ENCODE results near the gene ARHGEF10L.

Gene ARHGEF10L

GRCh38 chr1:17615959-17616358 lies 76.5 kb downstream of the ARHGEF10L start:
- no peak for DNase-seq (ENCODE audit: low read depth in 1 of 2, low spot score in 1 of 2)
- Histone ChIP-seq H3K27ac (replicated peaks) (no peak overlapping the region), H3K27me3 (ENCODE audit: insufficient read depth, poor library complexity, severe bottlenecking) (no peaks in the 10 kb centered on the region), H3K4me3 (replicated peaks; ENCODE audit: insufficient read depth, low read length) (no peak overlapping the region)
- no peak for TF ChIP-seq SPI1 (IDR thresholded peaks at IDR 0.05; ENCODE audit: borderline replicate concordance, low read depth)
- TF ChIP-seq CTCF (IDR thresholded peaks at IDR 0.05; ENCODE audit: insufficient read depth, low read length), result no peak
- no peak for TF ChIP-seq GABPA (IDR thresholded peaks at IDR 0.05; ENCODE audit: low read depth)
- TF ChIP-seq REST (IDR thresholded peaks at IDR 0.05; ENCODE audit: insufficient replicate concordance, low read depth), result no peak
- no peak for TF ChIP-seq POLR2AphosphoS5 (IDR thresholded peaks at IDR 0.05; ENCODE audit: low read depth)

DNA sequence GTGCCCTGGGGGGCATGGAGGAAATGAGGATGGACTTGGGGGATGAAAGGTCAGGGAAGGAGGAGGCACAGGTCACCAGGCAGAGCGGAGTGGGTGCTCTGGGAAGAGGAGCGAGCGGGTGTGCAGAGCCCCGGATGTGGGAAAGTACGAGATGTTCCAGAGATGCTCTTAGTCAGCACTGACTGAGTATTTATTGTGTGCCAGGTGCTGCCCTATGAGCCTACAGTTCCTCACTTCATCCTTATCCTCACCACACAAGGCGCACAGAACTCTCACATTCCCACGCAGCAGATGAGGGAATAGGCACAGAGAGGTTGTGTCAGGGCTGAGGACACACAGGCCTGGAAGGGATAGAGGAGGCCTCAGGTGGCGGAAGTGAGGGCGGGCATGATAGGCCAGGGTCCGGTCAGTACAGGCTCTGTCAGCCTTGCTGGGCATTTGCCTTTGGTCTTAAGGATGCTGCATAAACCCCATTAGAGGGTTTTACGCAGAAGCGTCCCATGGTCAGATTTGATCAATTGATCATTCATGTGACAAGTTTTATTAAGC lies 77.3 kb downstream of the ARHGEF10L start:
- H3K4me3 ChIP-seq (replicated peaks; ENCODE audit: insufficient read depth, low read length), result no peak overlapping the region
- H3K27me3 ChIP-seq (ENCODE audit: insufficient read depth, poor library complexity, severe bottlenecking), result no peaks in the 10 kb centered on the region
- TF ChIP-seq CTCF (IDR thresholded peaks at IDR 0.05; ENCODE audit: insufficient read depth, low read length) (no peak), GABPA (IDR thresholded peaks at IDR 0.05; ENCODE audit: low read depth) (no peak), SPI1 (IDR thresholded peaks at IDR 0.05; ENCODE audit: borderline replicate concordance, low read depth) (no peak), REST (IDR thresholded peaks at IDR 0.05; ENCODE audit: insufficient replicate concordance, low read depth) (no peak), POLR2AphosphoS5 (IDR thresholded peaks at IDR 0.05; ENCODE audit: low read depth) (no peak)
- no peak overlapping the region for H3K27ac ChIP-seq (replicated peaks)
- no peak for DNase-seq (ENCODE audit: low read depth in 1 of 2, low spot score in 1 of 2)

- no peaks in the 10 kb centered on the region for H3K27me3 ChIP-seq (ENCODE audit: insufficient read depth, poor library complexity, severe bottlenecking)
- H3K27ac ChIP-seq (replicated peaks), result no peak overlapping the region
- DNase-seq (ENCODE audit: low read depth in 1 of 2, low spot score in 1 of 2), result no peak
Measured at GRCh38 chr1:17617787-17618557, 78.5 kb downstream of the ARHGEF10L start.

More at GRCh38 chr1:17617787-17618557, 78.5 kb downstream of the ARHGEF10L start:
- peak overlapping the region; percentile 36 for H3K4me3 ChIP-seq (replicated peaks; ENCODE audit: insufficient read depth, low read length)
- no peak for TF ChIP-seq REST (IDR thresholded peaks at IDR 0.05; ENCODE audit: insufficient replicate concordance, low read depth)
- no peak for TF ChIP-seq CTCF (IDR thresholded peaks at IDR 0.05; ENCODE audit: insufficient read depth, low read length)
- TF ChIP-seq POLR2AphosphoS5 (IDR thresholded peaks at IDR 0.05; ENCODE audit: low read depth), result no peak
- no peak for TF ChIP-seq SPI1 (IDR thresholded peaks at IDR 0.05; ENCODE audit: borderline replicate concordance, low read depth)
- TF ChIP-seq GABPA (IDR thresholded peaks at IDR 0.05; ENCODE audit: low read depth), result no peak
